GM23248 (cell line): ENCODE results near the gene SUPT3H. TPM values are rescaled to one million over a fixed set of nuclear protein-coding genes. Genes with fewer than 3 reads are reported as not detected.

ENCODE experiments used
- DNase-seq: peaks from one replicate; pipeline ENCODE4 v3.0.0-alpha.2; 2015
- H2AFZ ChIP-seq: fragments of 200-600 bp; sonication (generic); 2 replicates; pipeline ENCODE4 v1.6.1; 2016; ENCODE audit warnings: antibody characterized with exemption
- H3F3A ChIP-seq: fragments of 200-600 bp; sonication (generic); 2 replicates; pipeline ENCODE4 v1.6.1; 2016; ENCODE audit warnings: mild to moderate bottlenecking, antibody characterized with exemption, mixed run types; ENCODE audit not compliant: insufficient read depth
- H3K27ac ChIP-seq: fragments of 200-600 bp; sonication (generic); 2 replicates; pipeline ENCODE4 v1.5.1; 2016; ENCODE audit warnings: mild to moderate bottlenecking
- H3K27me3 ChIP-seq: fragments of 200-600 bp; sonication (generic); replicated peaks from 2 replicates; pipeline ENCODE4 v1.6.1; 2016; ENCODE audit warnings: mild to moderate bottlenecking; ENCODE audit not compliant: insufficient read depth
- H3K36me3 ChIP-seq: fragments of 200-600 bp; sonication (generic); 2 replicates; pipeline ENCODE4 v1.6.1; 2016; ENCODE audit warnings: low read depth, mild to moderate bottlenecking
- H3K4me1 ChIP-seq: fragments of 200-600 bp; sonication (generic); 2 replicates; pipeline ENCODE4 v1.6.1; 2016; ENCODE audit warnings: mild to moderate bottlenecking; ENCODE audit not compliant: insufficient read depth
- H3K4me2 ChIP-seq: fragments of 200-600 bp; sonication (generic); one replicate; pipeline ENCODE4 v1.6.1; 2016; ENCODE audit warnings: mild to moderate bottlenecking; ENCODE audit not compliant: unreplicated experiment
- H3K4me3 ChIP-seq: fragments of 200-600 bp; sonication (generic); 2 replicates; pipeline ENCODE4 v1.5.1; 2016; ENCODE audit warnings: mild to moderate bottlenecking
- H3K79me2 ChIP-seq: fragments of 200-600 bp; sonication (generic); 2 replicates; pipeline ENCODE4 v1.6.1; 2016; ENCODE audit warnings: mild to moderate bottlenecking; ENCODE audit not compliant: insufficient read depth
- H3K9ac ChIP-seq: fragments of 200-600 bp; sonication (generic); 2 replicates; pipeline ENCODE4 v1.6.1; 2016; ENCODE audit warnings: mild to moderate bottlenecking
- H3K9me2 ChIP-seq: fragments of 200-600 bp; sonication (generic); 2 replicates; pipeline ENCODE4 v1.6.1; 2016; ENCODE audit warnings: mixed run types, mild to moderate bottlenecking, moderate library complexity; ENCODE audit not compliant: insufficient read depth
- H3K9me3 ChIP-seq: fragments of 200-600 bp; sonication (generic); one replicate; pipeline ENCODE4 v1.6.1; 2017; ENCODE audit warnings: low read depth
- H4K20me1 ChIP-seq: fragments of 200-600 bp; sonication (generic); 2 replicates; pipeline ENCODE4 v1.6.0; 2016; ENCODE audit not compliant: insufficient read depth
- EZH2 ChIP-seq: fragments of 200-600 bp; sonication (generic); IDR thresholded peaks from 2 replicates; pipeline ENCODE4 v1.6.1; 2018; ENCODE audit warnings: antibody characterized with exemption, mild to moderate bottlenecking; ENCODE audit not compliant: insufficient read depth, poor library complexity, severe bottlenecking
- EZH2phosphoT487 ChIP-seq: fragments of 200-600 bp; sonication (generic); IDR thresholded peaks from 2 replicates; pipeline ENCODE4 v1.6.1; 2018; ENCODE audit warnings: antibody characterized with exemption, moderate library complexity, mild to moderate bottlenecking, low read depth; ENCODE audit not compliant: insufficient read depth
- WGBS, 2 experiments: methylation state at CpG; one replicate each; pipeline ENCODE4 v1.1.6; 2015 to 2017; ENCODE audit warnings: low lambda C conversion rate in 2 of 2, low coverage in 1 of 2; ENCODE audit errors: missing lambda C conversion rate in 2 of 2; 5-methylcytosine and 5-hydroxymethylcytosine counted together
- in situ Hi-C: fragments of 300-500 bp; cut with MboI; formaldehyde crosslinking; loops from 2 replicates; pipeline ENCODE4 v1.15.0; 2020
- polyA plus RNA-seq: library from polyadenylated mRNA; unstranded; fragments of >200 nt; fragmentation: Nextera tagmentation; extraction: Ambion mirVana; gene quantifications from 2 replicates; pipeline ENCODE4 v1.2.1, GENCODE V29; 2016
- total RNA-seq: library from RNA; depleted of rRNA; stranded (reverse); fragments of >200 nt; shearing (Covaris generic); gene quantifications from 2 replicates; pipeline ENCODE4 v1.2.3, GENCODE V29; 2014

SUPT3H gene
- total and polyA plus RNA-seq, 2 experiments from 2014 or later: 9.3 to 12.4 TPM

DNA sequence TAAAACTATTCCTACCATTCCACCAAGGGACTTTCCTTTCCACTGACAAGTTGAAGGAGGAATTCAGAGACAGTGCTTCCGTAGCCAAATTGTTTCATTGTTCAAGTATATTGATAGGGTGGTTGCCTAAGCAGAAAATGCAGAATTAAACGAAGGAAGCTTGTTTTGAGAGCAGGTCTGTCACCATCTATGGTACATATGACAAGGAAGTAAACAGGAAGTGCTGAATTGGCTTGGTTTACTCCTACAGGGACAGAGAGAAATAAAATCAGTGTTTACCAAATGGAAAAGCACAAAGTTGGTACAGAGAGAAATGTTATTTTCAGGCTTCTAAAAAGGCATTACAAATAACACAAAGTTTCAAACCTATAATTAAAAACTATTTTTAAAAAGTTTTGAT, 568.5 kb downstream of the SUPT3H start:
- WGBS, 2 experiments: 95 to 96% methylated on average over 2 of the region's 2 CpGs
- no peak overlapping the region for H3K27ac ChIP-seq
- H3K9me3 ChIP-seq: no peaks in the 10 kb centered on the region
- H2AFZ ChIP-seq: no peak overlapping the region
- no peak overlapping the region for H3K4me3 ChIP-seq
- H4K20me1 ChIP-seq: no peaks in the 10 kb centered on the region
- no peaks in the 10 kb centered on the region for H3K36me3 ChIP-seq
- H3K4me2 ChIP-seq: no peak overlapping the region
- H3K9ac ChIP-seq: no peak overlapping the region
- H3K9me2 ChIP-seq: no peaks in the 10 kb centered on the region
- in situ Hi-C loops: no loop called here
- H3K79me2 ChIP-seq: no peaks in the 10 kb centered on the region
- peaks cover 12% of the 10 kb centered on the region for H3F3A ChIP-seq
- H3K4me1 ChIP-seq: peaks cover 11% of the 10 kb centered on the region
- DNase-seq: no peak
- no peak for TF ChIP-seq EZH2
- no peak for TF ChIP-seq EZH2phosphoT487
- H3K27me3 ChIP-seq: no peaks in the 10 kb centered on the region

DNA sequence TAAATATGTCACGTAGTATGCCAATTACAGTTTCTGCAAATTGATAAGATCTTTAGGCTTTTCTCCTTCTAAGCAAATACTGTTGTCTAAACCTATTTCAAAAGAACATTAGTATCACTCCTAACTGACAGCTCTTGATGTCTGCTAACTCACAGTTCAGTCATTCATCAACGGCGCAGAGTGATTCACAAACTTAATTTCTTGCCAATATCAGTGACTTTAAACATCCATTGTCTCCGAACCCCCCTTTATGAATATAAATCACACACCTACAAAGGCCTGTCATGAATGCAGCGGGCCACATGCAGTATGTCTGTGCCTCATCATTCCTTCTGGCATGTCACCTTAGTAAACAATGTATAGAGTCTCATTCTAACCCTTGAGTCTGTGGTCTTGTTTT, 569.6 kb downstream of the SUPT3H start:
- no peaks in the 10 kb centered on the region for H3K9me2 ChIP-seq
- no peaks in the 10 kb centered on the region for H4K20me1 ChIP-seq
- H3K9ac ChIP-seq: no peak overlapping the region
- no peaks in the 10 kb centered on the region for H3K27me3 ChIP-seq
- H3F3A ChIP-seq: peaks cover 12% of the 10 kb centered on the region
- no peak for DNase-seq
- H3K4me1 ChIP-seq: peaks cover 11% of the 10 kb centered on the region
- in situ Hi-C loops: no loop called here
- TF ChIP-seq EZH2phosphoT487 (no peak), EZH2 (no peak)
- H3K79me2 ChIP-seq: no peaks in the 10 kb centered on the region
- H3K36me3 ChIP-seq: no peaks in the 10 kb centered on the region
- H3K9me3 ChIP-seq: no peaks in the 10 kb centered on the region
- no peak overlapping the region for H3K4me2 ChIP-seq
- no peak overlapping the region for H3K27ac ChIP-seq
- H2AFZ ChIP-seq: no peak overlapping the region
- no peak overlapping the region for H3K4me3 ChIP-seq
- 98 to 99% methylated on average over 5 of the region's 5 CpGs for WGBS, 2 experiments

DNA sequence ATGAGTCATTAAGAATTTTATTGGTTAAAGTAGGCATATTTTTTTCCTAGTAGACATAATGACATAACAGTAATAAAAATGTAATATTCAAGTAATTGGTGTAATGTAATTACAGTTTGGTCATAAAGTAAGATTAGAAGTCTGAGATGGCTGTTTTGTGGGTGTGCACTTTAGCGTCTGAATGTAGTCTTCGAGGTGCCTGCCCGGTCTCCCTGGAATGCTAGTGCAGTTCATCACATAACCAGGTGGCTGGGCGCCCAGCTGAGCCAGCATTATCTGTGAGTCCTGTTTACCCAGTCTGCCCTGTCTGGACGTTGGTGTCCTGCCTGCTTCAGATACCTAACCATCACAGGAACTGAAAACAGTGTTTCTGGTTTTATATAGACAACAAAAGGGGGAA, 571.1 kb downstream of the SUPT3H start:
- Histone ChIP-seq H3K4me2 (no peak overlapping the region), H3K9me3 (no peaks in the 10 kb centered on the region), H3K9me2 (no peaks in the 10 kb centered on the region), H3K4me1 (peaks cover 11% of the 10 kb centered on the region), H3F3A (peaks cover 12% of the 10 kb centered on the region), H3K27ac (no peak overlapping the region), H3K4me3 (no peak overlapping the region), H3K27me3 (no peaks in the 10 kb centered on the region), H3K79me2 (no peaks in the 10 kb centered on the region), H2AFZ (no peak overlapping the region), H3K9ac (no peak overlapping the region), H4K20me1 (no peaks in the 10 kb centered on the region), H3K36me3 (no peaks in the 10 kb centered on the region)
- 86 to 87% methylated on average over 5 of the region's 5 CpGs for WGBS, 2 experiments
- in situ Hi-C loops: no loop called here
- peak; percentile 3 for DNase-seq
- TF ChIP-seq EZH2phosphoT487 (no peak), EZH2 (no peak)

DNA sequence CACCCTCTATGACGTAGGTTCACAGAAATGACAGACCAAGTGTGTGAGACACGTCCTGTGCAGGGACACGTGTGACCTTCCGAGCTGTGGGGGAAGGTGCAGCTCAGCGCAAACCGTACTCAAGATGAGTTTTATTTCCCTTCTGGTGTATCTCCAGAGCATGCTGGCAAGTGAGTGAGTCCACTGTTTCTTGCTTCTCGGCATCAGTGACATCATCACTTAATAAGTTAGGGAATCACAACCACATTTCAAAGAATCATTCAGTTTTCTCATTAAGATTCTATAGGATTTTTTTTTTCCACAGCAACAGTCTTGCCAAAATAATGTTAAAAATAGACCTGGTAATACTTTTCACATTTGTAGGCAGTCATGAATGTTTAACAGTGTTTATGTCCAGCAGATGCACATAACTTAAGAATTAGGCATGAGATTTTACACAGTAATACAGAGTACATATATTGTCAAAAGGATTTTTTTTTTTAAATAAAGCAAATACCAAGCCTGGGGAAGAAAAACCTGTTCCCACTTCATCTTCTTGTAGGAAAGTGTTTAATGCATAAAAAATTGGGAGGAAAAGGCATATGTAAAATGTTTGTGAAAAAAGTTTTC, 572.4 kb downstream of the SUPT3H start:
- H3K36me3 ChIP-seq: no peaks in the 10 kb centered on the region
- H3K27me3 ChIP-seq: no peaks in the 10 kb centered on the region
- TF ChIP-seq EZH2: no peak
- TF ChIP-seq EZH2phosphoT487: no peak
- no peaks in the 10 kb centered on the region for H3K9me3 ChIP-seq
- H3F3A ChIP-seq: peaks cover 12% of the 10 kb centered on the region
- 4 to 9% methylated on average over 7 of the region's 7 CpGs for WGBS, 2 experiments
- in situ Hi-C loops: no loop called here
- H3K79me2 ChIP-seq: no peaks in the 10 kb centered on the region
- H4K20me1 ChIP-seq: no peaks in the 10 kb centered on the region
- H3K4me2 ChIP-seq: peak overlapping the region; percentile 44
- DNase-seq: peak; percentile 89
- H3K4me3 ChIP-seq: no peak overlapping the region
- peak overlapping the region; percentile 46 for H3K27ac ChIP-seq
- peaks cover 11% of the 10 kb centered on the region for H3K4me1 ChIP-seq
- H3K9ac ChIP-seq: peak overlapping the region; percentile 39
- H3K9me2 ChIP-seq: no peaks in the 10 kb centered on the region
- peak overlapping the region; percentile 18; the same call in 1 of the 2 replicates for H2AFZ ChIP-seq
